Common myeloid progenitor, CD34-positive (primary cell): ENCODE measurements around the gene KCNS1.
A peak's percentile ranks its signal among the peaks of the same experiment; 100 is the strongest.

Source experiments
- CTCF ChIA-PET: fragments of 350-600 bp; sonication (Branson Sonifier 250); formaldehyde crosslinking; loops from one replicate; lab custom pipeline; 2021; ENCODE audit warnings: antibody characterized with exemption; lab: Charles Lee
- POLR2A ChIA-PET: fragments of 350-600 bp; sonication (Branson Sonifier 250); formaldehyde crosslinking; loops from one replicate; lab custom pipeline; 2021; ENCODE audit warnings: antibody characterized with exemption; lab: Charles Lee
- DNase-seq, 3 donors: peaks; one replicate each; pipeline versions ENCODE4 v3.0.0 to v3.0.0-alpha.2; 2013
- H3K27ac ChIP-seq, 2 experiments: 1 replicate in 1 of 2; 2 replicates in 1 of 2; pipeline ENCODE4 v1.7.0; 2013; ENCODE audit warnings: inconsistent platforms in 2 of 2, low read length in 2 of 2, mild to moderate bottlenecking in 2 of 2, low read depth in 1 of 2, moderate library complexity in 1 of 2; ENCODE audit not compliant: severe bottlenecking in 2 of 2, insufficient read depth in 1 of 2, poor library complexity in 1 of 2
- H3K27me3 ChIP-seq, 5 experiments: replicated peaks in 2 of 5; 1 replicate in 3 of 5; 2 replicates in 2 of 5; pipeline versions ENCODE4 v1.6.1 to v1.7.0; 2013; ENCODE audit warnings: low read length in 4 of 5, mild to moderate bottlenecking in 2 of 5, moderate library complexity in 2 of 5, inconsistent platforms in 1 of 5; ENCODE audit not compliant: insufficient read depth in 5 of 5, control insufficient read depth in 4 of 5
- H3K36me3 ChIP-seq, 4 experiments: 1 replicate in 2 of 4; 2 replicates in 2 of 4; pipeline versions ENCODE4 v1.6.1 to v1.7.0; 2013; ENCODE audit warnings: low read length in 3 of 4, control low read depth in 1 of 4, mild to moderate bottlenecking in 1 of 4; ENCODE audit not compliant: control insufficient read depth in 4 of 4, insufficient read depth in 4 of 4
- H3K4me1 ChIP-seq, 4 experiments: 1 replicate in 3 of 4; 2 replicates in 1 of 4; pipeline versions ENCODE4 v1.6.1 to v1.7.1; 2013; ENCODE audit warnings: low read length in 3 of 4, mild to moderate bottlenecking in 3 of 4, control low read depth in 1 of 4, inconsistent platforms in 1 of 4, moderate library complexity in 1 of 4; ENCODE audit not compliant: control insufficient read depth in 4 of 4, insufficient read depth in 4 of 4; ENCODE audit errors: control extremely low read depth in 1 of 4
- H3K4me3 ChIP-seq, 7 experiments: 1 replicate in 4 of 7; 2 replicates in 3 of 7; pipeline versions ENCODE4 v1.5.1 to v1.7.0; 2013; ENCODE audit warnings: mild to moderate bottlenecking in 7 of 7, low read length in 6 of 7, moderate library complexity in 6 of 7, inconsistent platforms in 2 of 7, low read depth in 2 of 7, control low read depth in 1 of 7; ENCODE audit not compliant: insufficient read depth in 4 of 7, control insufficient read depth in 1 of 7; ENCODE audit errors: extremely low read depth in 1 of 7
- H3K9me3 ChIP-seq, 5 experiments: 1 replicate in 4 of 5; 2 replicates in 1 of 5; pipeline versions ENCODE4 v1.6.1 to v1.7.1; 2013; ENCODE audit warnings: low read length in 4 of 5, mild to moderate bottlenecking in 2 of 5, inconsistent platforms in 1 of 5, low read depth in 1 of 5, moderate library complexity in 1 of 5; ENCODE audit not compliant: control insufficient read depth in 4 of 5, insufficient read depth in 2 of 5; ENCODE audit errors: control extremely low read depth in 1 of 5
- WGBS: methylation state at CpG from one replicate; pipeline ENCODE4 v1.1.5; 2013; ENCODE audit not compliant: insufficient coverage; 5-methylcytosine and 5-hydroxymethylcytosine counted together

KCNS1 gene

DNA sequence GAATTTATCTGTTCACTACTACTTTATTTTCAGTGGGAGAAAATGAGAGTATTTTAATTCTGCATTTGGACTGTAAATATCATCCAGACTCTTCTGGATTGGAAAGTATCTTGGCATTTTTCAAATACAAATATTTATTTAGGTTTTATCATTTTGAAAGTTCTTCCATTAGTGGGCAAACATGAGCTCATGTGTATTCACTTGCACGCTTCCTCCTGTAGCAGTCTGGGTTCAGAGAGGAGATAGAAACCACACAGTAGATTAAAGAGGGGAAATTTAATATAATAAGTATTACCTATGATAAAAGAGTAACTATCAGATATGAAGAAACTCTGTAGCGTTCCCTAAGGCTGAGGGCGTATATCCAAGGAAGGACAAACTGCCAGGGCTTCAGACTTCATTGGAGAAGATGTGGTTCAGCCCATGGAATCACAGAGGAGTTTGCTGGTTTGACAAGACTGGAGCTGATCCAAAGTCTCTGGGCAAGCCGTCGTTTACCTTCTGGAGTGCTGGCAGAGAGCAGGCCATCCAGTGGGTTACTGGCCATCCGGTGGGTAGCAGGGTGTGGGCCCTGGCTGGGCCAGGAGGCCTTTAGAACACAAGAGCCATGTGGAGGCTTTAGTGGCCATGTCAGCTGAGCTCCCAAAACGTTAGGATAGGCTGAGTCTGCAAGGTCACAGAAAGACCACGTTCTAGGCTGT lies 44.3 kb downstream of the KCNS1 start:
- Histone ChIP-seq H3K4me1 (peaks cover 0 to 18% (median 6%) of the 10 kb centered on the region in 4 experiments), H3K4me3 (no peak overlapping the region), H3K9me3 (no peaks in the 10 kb centered on the region), H3K27ac (no peak overlapping the region), H3K27me3 (no peaks in the 10 kb centered on the region), H3K36me3 (peaks cover 24 to 48% (median 26%) of the 10 kb centered on the region in 4 experiments)
- CTCF ChIA-PET = interaction anchor here (15.9 kb wide), 1 partner anchor 36 kb away, joined by 199 read pairs; no protein-coding TSS in a partner anchor
- POLR2A ChIA-PET = no interaction called here
- WGBS = 87% methylated on average over 7 of the region's 8 CpGs
- no peak for DNase-seq

DNA sequence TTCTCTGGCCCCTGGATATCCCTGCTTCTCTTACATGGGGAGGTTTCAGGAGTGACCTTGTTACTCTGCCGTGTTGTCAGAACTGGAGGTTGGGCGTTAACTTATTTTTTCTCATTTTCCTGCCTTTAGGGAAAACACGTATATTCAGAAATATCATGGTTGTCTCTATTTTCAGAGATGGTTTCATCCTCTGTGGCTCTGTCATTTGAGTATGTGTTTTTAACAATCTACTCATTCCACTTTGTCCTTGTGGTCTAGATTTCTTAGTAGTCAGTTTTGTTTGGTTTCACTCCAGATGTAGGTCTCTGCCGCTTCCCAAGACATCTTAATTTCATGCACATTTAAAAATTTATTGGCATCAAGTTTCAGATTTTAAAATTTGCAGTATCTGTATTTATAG lies 45.9 kb downstream of the KCNS1 start:
- Histone ChIP-seq H3K27ac (no peak overlapping the region), H3K36me3 (peaks cover 22 to 48% (median 23%) of the 10 kb centered on the region in 4 experiments), H3K4me3 (no peak overlapping the region), H3K27me3 (no peaks in the 10 kb centered on the region), H3K4me1 (peaks cover 3 to 30% (median 16%) of the 10 kb centered on the region in 4 experiments), H3K9me3 (no peaks in the 10 kb centered on the region)
- DNase-seq = no peak
- WGBS = 100% methylated on average over 1 of the region's 4 CpGs
- ChIA-PET CTCF (interaction anchor here (1.1 to 15.9 kb wide), 3 partner anchors 11 to 66 kb away, joined by 3 to 199 read pairs (median 12); no protein-coding TSS in a partner anchor), POLR2A (no interaction called here)

DNA sequence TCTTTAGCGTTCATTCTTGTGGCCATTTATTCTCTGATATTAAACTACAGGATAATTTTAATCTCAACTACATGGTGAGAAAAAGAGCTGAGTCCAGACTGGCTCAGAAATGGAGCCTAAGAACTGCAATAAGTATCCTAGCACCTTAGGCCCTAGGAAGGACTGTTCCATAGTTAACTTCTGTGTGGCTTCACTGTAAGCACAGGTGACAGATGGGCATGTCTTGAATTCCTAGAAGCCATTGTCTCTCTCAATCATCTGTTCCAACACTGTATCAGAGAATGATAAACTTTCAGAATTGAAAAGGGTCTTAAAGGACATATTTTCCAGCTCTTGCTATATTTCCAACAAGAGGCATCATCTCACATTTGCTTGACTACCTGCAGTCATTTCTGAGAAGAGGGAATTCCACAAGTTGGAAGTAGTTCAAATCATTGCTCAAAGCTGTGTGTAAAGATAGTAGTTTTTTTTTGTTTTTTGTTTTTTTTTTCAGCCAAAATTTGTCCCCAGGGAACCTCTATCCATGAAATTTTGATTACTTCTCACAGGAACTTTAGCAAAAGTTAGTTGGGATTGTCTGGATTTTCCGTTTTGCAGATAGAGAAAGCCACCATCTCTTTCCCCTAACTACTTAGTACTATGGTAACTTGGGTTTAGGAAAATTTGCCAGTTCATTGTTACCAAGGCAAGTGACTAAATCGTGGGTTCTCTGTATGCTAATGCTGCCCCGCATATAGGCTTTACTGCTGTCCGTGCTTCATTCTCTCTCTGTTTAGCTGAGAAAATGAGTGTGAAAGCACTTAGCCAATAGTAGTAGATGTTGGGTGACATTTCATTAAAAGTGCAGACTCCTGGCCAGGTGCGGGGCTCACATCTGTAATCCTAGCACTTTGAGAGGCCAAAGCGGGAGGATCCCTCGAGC lies 47.2 kb downstream of the KCNS1 start:
- peaks cover 17 to 46% (median 23%) of the 10 kb centered on the region in 4 experiments for H3K36me3 ChIP-seq
- 94% methylated on average over 7 of the region's 8 CpGs for WGBS
- CTCF ChIA-PET = interaction anchor here (1.0 to 15.9 kb wide), 4 partner anchors 10 to 39 kb away, joined by 4 to 199 read pairs (median 11); no protein-coding TSS in a partner anchor
- POLR2A ChIA-PET = no interaction called here
- no peak for DNase-seq
- H3K27me3 ChIP-seq = no peaks in the 10 kb centered on the region
- no peak overlapping the region for H3K4me3 ChIP-seq
- H3K9me3 ChIP-seq = no peaks in the 10 kb centered on the region
- peak overlapping the region; percentile 2 to 60 for H3K27ac ChIP-seq
- peaks cover 7 to 39% (median 23%) of the 10 kb centered on the region in 4 experiments for H3K4me1 ChIP-seq

DNA sequence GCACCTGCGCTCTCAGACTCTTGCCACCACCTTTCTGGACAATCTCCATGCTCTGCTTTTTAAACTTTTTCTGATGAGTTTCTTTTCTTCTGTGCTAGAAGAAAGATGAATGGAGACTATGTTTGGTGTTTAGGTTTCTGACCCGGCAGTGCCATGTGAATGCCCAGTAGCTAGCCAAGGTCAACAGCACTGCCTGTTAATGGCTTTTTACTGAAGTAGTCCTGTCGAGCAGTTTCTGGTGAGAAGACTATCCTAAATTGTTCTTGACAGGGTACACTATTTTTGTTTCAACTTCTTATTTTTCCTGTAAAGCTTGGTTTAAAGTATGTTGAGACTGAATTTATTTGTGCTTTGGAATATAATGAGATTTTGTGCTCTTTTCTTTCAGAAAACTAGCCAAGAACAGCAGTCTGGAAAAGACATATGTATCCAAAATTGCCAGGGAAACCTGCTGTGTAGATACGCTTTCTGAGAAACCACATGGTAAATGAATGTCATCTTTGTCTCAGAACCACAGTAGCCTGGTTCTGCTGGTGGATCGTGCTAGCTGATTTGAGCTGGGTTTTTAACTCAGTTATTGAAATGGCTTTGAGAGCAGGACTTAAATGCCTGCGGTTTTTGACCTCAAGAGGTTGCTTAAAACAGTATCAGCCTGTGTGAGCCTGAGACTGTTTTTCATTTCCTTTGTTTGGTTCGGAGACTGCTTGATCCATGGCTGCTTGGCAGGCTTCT lies 48.1 kb downstream of the KCNS1 start:
- no peaks in the 10 kb centered on the region for H3K27me3 ChIP-seq
- POLR2A ChIA-PET = no interaction called here
- 73% methylated on average over 4 of the region's 7 CpGs for WGBS
- peaks cover 7 to 39% (median 23%) of the 10 kb centered on the region in 4 experiments for H3K4me1 ChIP-seq
- peak in 2 of 3 donors; percentile 38 to 53 for DNase-seq
- H3K36me3 ChIP-seq = peaks cover 19 to 42% (median 24%) of the 10 kb centered on the region in 4 experiments
- no peaks in the 10 kb centered on the region for H3K9me3 ChIP-seq
- CTCF ChIA-PET = interaction anchor here (1.0 to 15.9 kb wide), 4 partner anchors 9 to 40 kb away, joined by 4 to 199 read pairs (median 11); no protein-coding TSS in a partner anchor
- peak overlapping the region; percentile 2 to 60 for H3K27ac ChIP-seq
- peak overlapping the region in 1 of 7 experiments; percentile 7 for H3K4me3 ChIP-seq

DNA sequence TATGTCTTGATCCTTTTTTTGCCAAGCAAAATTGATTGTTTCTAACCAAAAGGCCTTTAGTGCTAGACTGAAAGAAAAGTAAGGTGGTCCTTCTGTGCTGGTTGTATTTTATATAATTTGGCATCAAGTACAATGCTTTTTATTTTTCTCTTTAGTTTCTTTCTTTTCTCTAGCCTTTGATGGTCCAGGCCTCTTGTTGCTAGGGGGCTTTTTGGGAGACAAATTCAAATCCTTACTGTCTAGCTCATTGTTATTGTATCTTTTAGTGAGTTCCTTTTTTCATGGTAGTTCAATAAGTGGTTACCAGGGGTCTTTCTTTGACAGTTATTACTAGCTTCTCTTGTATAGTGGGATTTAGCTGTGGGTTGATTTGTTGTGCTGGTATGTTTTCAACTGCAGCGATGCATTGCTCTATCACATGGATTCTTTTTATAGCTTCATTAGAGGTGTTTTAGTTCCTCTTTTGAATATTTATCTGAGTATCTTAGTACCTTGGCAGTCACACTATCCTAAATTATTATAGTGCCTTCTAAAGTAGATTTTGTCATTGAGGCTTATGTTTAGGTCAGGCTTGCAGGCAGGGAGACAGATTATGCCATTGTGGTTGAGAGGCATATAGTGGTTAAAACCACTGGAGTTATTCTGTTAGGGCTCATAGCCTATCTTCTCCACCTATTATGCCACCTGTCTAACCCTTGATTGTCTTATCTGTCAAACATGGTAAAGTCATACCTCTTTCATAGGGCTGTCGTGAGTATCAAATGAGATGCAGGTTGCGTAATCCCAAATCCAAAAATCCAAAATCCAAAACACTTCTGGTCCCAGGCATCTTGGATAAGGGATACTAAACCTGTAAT lies 49.5 kb downstream of the KCNS1 start:
- peaks cover 7 to 39% (median 23%) of the 10 kb centered on the region in 4 experiments for H3K4me1 ChIP-seq
- WGBS = no CpG with 5 or more reads among the region's 3 CpGs
- no peaks in the 10 kb centered on the region for H3K9me3 ChIP-seq
- peak in 2 of 3 donors; percentile 54 to 71 for DNase-seq
- peak overlapping the region in 1 of 2 experiments; percentile 17 for H3K27ac ChIP-seq
- H3K4me3 ChIP-seq = peak overlapping the region in 1 of 7 experiments; percentile 8
- no peaks in the 10 kb centered on the region for H3K27me3 ChIP-seq
- ChIA-PET CTCF (interaction anchor here (1.0 to 15.9 kb wide), 8 partner anchors 9 to 242 kb away, joined by 3 to 199 read pairs (median 5); no protein-coding TSS in a partner anchor), POLR2A (no interaction called here)
- peaks cover 13 to 30% (median 17%) of the 10 kb centered on the region in 4 experiments for H3K36me3 ChIP-seq
